DND-41 (cell line): ENCODE data around the gene CLCN6.

Experiments
- CTCF ChIP-seq: IDR thresholded peaks from 2 replicates; pipeline ENCODE4 v1.5.1; 2012; ENCODE audit warnings: borderline replicate concordance, low read length, moderate library complexity, mild to moderate bottlenecking; ENCODE audit not compliant: poor library complexity, severe bottlenecking; ENCODE audit errors: extremely low read depth
- EZH2 ChIP-seq: IDR thresholded peaks from 3 replicates; pipeline ENCODE4 v1.6.1; 2012; ENCODE audit warnings: borderline replicate concordance, low read depth, mild to moderate bottlenecking, moderate library complexity, low read length, inconsistent platforms; ENCODE audit not compliant: severe bottlenecking

GRCh38 chr1:11807133-11807532, 1.1 kb downstream of the CLCN6 start:
- no peak for TF ChIP-seq CTCF
- TF ChIP-seq EZH2 = no peak
